SH-SY5Y (cell line): ENCODE measurements around the gene SLC35F3.

ENCODE experiments used
- GATA2 ChIP-seq: IDR thresholded peaks from 2 replicates; pipeline ENCODE4 v1.6.1; 2011; ENCODE audit warnings: mild to moderate bottlenecking, low read depth, low read length
- GATA3 ChIP-seq: IDR thresholded peaks from 2 replicates; pipeline ENCODE4 v1.6.1; 2011; ENCODE audit warnings: low read depth, mild to moderate bottlenecking, low read length, moderate library complexity

- TF ChIP-seq GATA3, result peak; percentile 82
- TF ChIP-seq GATA2, result peak; percentile 85
Observed at GRCh38 chr1:233912909-233913308, 8.4 kb downstream of the SLC35F3 start.
